Stomach smooth muscle (tissue), 2 donors: ENCODE data around the gene POLR3H.

Experiments
- H3K27ac ChIP-seq: one replicate; pipeline ENCODE4 v1.7.0; 2013; ENCODE audit warnings: mild to moderate bottlenecking, low read length, inconsistent platforms
- H3K27me3 ChIP-seq, 2 donors: one replicate each; pipeline ENCODE4 v1.7.0; 2013; ENCODE audit warnings: low read length in 2 of 2; ENCODE audit not compliant: insufficient read depth in 2 of 2, control insufficient read depth in 1 of 2
- H3K36me3 ChIP-seq, 2 donors: one replicate each; pipeline ENCODE4 v1.7.0; 2013; ENCODE audit warnings: low read length in 2 of 2; ENCODE audit not compliant: control insufficient read depth in 2 of 2, insufficient read depth in 2 of 2
- H3K4me1 ChIP-seq: one replicate; pipeline ENCODE4 v1.7.0; 2013; ENCODE audit warnings: low read length; ENCODE audit not compliant: control insufficient read depth, insufficient read depth
- H3K4me3 ChIP-seq, 2 donors: one replicate each; pipeline ENCODE4 v1.7.0; 2013; ENCODE audit warnings: low read length in 2 of 2
- H3K9ac ChIP-seq, 2 donors: one replicate each; pipeline ENCODE4 v1.7.0; 2013; ENCODE audit warnings: low read length in 2 of 2, mild to moderate bottlenecking in 1 of 2
- H3K9me3 ChIP-seq, 2 donors: one replicate each; pipeline ENCODE4 v1.7.0; 2013; ENCODE audit warnings: low read length in 2 of 2; ENCODE audit not compliant: control insufficient read depth in 2 of 2
- donor health status: healthy.
- donor health status: Pancreatic carcinoma.

Gene POLR3H

GRCh38 chr22:41481925-41482318, 62.3 kb downstream of the POLR3H start:
- no peak overlapping the region for H3K9ac ChIP-seq
- H3K9me3 ChIP-seq = no peaks in the 10 kb centered on the region
- peaks cover 56% of the 10 kb centered on the region for H3K4me1 ChIP-seq
- H3K27ac ChIP-seq = peak overlapping the region; percentile 87
- H3K27me3 ChIP-seq = no peaks in the 10 kb centered on the region
- H3K36me3 ChIP-seq = peaks cover 0 to 3% of the 10 kb centered on the region in 2 donors
- H3K4me3 ChIP-seq = peak overlapping the region in 1 of 2 donors; percentile 15

GRCh38 chr22:41481131-41481830, 63.0 kb downstream of the POLR3H start:
- H3K9ac ChIP-seq = peak overlapping the region; percentile 21 to 61
- no peaks in the 10 kb centered on the region for H3K9me3 ChIP-seq
- peak overlapping the region; percentile 87 for H3K27ac ChIP-seq
- H3K27me3 ChIP-seq = no peaks in the 10 kb centered on the region
- H3K36me3 ChIP-seq = peaks cover 0 to 3% of the 10 kb centered on the region in 2 donors
- H3K4me1 ChIP-seq = peaks cover 52% of the 10 kb centered on the region
- peak overlapping the region in 1 of 2 donors; percentile 15 for H3K4me3 ChIP-seq

DNA sequence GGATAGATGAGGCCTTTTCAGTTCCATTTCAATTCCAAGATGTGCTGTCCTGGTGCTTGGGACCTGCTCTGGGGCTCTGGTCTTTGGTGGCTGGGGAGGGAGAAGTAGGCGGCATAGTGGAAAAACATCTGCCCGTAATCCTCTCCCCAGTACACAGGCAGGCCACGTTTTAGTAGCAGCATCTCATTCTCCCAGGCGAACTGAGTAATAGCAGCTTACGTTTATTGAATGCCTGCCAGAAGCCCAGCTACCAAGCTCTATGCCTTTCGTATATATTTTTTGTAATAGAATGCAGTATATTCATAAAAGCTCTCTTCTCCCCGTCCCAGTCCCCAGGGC, 63.9 kb downstream of the POLR3H start:
- Histone ChIP-seq H3K4me3 (peak overlapping the region; percentile 47 to 49), H3K27me3 (no peaks in the 10 kb centered on the region), H3K9ac (peak overlapping the region; percentile 61 to 64), H3K9me3 (no peaks in the 10 kb centered on the region), H3K27ac (peak overlapping the region; percentile 87), H3K36me3 (peaks cover 0 to 3% of the 10 kb centered on the region in 2 donors), H3K4me1 (peaks cover 48% of the 10 kb centered on the region)

- Histone ChIP-seq H3K9ac (peak overlapping the region; percentile 61 to 64), H3K36me3 (peaks cover 0 to 3% of the 10 kb centered on the region in 2 donors), H3K9me3 (no peaks in the 10 kb centered on the region), H3K4me3 (peak overlapping the region; percentile 47 to 49), H3K4me1 (peaks cover 48% of the 10 kb centered on the region), H3K27me3 (no peaks in the 10 kb centered on the region), H3K27ac (peak overlapping the region; percentile 87)
These were observed 64.4 kb downstream of the POLR3H start for GRCh38 chr22:41479671-41480396.

DNA sequence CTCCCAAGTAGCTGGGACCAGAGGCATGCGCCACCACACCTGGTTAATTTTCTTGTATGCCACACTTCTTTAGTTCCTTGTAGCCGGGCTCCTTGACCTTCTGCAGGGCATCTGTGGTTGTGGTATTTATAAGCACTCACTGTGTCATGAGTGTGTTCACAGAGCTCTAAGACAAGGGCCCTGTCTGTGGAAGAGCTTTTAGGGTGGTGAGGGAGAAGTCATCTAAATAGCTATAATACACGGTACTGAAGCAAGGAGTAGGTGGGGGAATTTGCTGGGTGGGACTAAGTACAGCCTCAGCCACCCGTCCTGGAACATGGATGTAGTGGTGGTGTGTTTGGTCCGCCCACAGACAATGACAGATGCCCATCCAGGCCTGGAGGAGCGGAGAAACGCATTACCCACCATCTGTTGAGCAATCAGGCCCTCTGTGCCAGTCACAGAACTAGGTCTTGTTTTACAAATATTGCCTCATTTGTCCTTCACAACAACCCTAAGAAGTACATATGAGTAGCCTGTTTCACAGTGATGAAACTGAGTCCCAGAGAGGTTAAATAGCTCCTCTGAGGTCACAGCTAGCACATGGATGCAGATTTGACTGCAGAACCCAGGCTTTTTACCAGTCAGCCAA, 65.3 kb downstream of the POLR3H start:
- peak overlapping the region in 1 of 2 donors; percentile 60 for H3K9ac ChIP-seq
- H3K36me3 ChIP-seq = peaks cover 0 to 3% of the 10 kb centered on the region in 2 donors
- H3K27me3 ChIP-seq = no peaks in the 10 kb centered on the region
- peak overlapping the region; percentile 87 for H3K27ac ChIP-seq
- peak overlapping the region in 1 of 2 donors; percentile 47 for H3K4me3 ChIP-seq
- no peaks in the 10 kb centered on the region for H3K9me3 ChIP-seq
- H3K4me1 ChIP-seq = peaks cover 48% of the 10 kb centered on the region

DNA sequence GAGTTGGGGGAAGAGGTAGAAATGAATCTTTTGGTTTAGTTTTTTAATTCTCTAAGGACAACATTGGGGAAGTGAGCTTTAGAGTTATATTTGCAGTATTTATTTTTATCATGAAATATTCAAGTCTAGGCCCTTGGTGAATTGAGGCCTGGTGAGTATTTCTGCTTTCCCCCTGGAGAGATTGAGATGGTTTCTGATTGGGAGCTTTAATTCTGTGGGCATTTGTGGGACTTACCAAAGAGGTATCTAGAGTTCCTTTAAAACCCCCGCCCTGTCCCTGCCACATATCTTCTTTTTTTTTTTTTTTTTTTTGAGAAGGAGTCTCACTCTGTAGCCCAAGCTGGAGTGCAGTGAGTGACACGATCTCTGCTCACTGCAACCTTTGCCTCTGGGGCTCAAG, 65.8 kb downstream of the POLR3H start:
- no peak overlapping the region for H3K9ac ChIP-seq
- no peaks in the 10 kb centered on the region for H3K27me3 ChIP-seq
- H3K9me3 ChIP-seq = no peaks in the 10 kb centered on the region
- no peak overlapping the region for H3K4me3 ChIP-seq
- peaks cover 0 to 3% of the 10 kb centered on the region in 2 donors for H3K36me3 ChIP-seq
- H3K4me1 ChIP-seq = peaks cover 43% of the 10 kb centered on the region
- H3K27ac ChIP-seq = peak overlapping the region; percentile 87
